Measurements from ENCODE around the gene MAMDC4.
A peak's percentile ranks its signal among the peaks of the same experiment; 100 is the strongest.

The MAMDC4 gene

DNA sequence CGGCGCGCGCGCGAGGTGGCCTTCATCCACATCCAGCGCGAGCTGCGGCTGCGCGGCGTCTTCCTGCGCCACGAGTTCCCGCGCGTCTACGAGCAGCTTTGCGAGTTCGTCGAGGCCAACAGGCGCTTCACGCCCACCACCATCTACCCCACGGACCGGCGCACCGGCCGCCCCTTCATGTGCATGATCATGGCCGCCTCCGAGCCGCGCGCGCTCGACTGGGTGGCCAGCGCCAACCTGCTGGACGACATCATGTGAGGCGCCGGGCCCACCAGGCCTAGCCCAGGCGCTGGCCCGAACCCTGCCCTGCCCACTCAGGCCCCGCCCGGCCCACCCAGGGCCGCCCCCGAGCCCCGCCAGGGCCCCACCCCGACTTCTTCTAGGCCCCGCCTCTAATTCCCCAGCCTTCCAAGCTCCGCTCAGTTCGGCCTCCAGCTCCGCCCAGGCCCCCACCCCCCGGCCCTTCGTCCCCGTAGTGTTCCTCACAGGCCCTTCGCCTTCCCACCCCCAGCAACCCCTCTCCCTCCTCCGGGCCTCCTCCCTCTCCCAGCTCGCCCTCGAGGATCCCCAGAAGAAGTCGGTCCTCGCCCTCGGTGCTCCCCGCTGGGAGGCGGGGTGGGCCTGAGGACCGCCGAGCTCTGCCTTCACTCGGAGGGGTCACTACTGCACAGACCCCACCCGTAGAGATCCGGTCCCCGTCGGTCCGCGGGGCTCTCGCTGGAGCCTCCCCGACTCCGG lies 4.9 kb upstream of the MAMDC4 start (continued):
- TF ChIP-seq, protein P1, sequence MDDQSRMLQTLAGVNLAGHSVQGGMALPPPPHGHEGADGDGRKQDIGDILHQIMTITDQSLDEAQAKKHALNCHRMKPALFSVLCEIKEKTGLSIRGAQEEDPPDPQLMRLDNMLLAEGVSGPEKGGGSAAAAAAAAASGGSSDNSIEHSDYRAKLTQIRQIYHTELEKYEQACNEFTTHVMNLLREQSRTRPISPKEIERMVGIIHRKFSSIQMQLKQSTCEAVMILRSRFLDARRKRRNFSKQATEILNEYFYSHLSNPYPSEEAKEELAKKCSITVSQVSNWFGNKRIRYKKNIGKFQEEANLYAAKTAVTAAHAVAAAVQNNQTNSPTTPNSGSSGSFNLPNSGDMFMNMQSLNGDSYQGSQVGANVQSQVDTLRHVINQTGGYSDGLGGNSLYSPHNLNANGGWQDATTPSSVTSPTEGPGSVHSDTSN (CRISPR knock-in tag; IDR thresholded peaks at IDR 0.05): peak; percentile 29; the same call in 1 of the 2 replicates
- TF ChIP-seq, protein P2, sequence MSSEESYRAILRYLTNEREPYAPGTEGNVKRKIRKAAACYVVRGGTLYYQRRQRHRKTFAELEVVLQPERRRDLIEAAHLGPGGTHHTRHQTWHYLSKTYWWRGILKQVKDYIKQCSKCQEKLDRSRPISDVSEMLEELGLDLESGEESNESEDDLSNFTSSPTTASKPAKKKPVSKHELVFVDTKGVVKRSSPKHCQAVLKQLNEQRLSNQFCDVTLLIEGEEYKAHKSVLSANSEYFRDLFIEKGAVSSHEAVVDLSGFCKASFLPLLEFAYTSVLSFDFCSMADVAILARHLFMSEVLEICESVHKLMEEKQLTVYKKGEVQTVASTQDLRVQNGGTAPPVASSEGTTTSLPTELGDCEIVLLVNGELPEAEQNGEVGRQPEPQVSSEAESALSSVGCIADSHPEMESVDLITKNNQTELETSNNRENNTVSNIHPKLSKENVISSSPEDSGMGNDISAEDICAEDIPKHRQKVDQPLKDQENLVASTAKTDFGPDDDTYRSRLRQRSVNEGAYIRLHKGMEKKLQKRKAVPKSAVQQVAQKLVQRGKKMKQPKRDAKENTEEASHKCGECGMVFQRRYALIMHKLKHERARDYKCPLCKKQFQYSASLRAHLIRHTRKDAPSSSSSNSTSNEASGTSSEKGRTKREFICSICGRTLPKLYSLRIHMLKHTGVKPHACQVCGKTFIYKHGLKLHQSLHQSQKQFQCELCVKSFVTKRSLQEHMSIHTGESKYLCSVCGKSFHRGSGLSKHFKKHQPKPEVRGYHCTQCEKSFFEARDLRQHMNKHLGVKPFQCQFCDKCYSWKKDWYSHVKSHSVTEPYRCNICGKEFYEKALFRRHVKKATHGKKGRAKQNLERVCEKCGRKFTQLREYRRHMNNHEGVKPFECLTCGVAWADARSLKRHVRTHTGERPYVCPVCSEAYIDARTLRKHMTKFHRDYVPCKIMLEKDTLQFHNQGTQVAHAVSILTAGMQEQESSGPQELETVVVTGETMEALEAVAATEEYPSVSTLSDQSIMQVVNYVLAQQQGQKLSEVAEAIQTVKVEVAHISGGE (tag by site-specific recombination; conservative IDR thresholded peaks at IDR 0.05; ENCODE audit: low read depth): 0 out of 2 replicates have a peak, but pooled peaks have one; percentile 12
- TF ChIP-seq, protein P3, sequence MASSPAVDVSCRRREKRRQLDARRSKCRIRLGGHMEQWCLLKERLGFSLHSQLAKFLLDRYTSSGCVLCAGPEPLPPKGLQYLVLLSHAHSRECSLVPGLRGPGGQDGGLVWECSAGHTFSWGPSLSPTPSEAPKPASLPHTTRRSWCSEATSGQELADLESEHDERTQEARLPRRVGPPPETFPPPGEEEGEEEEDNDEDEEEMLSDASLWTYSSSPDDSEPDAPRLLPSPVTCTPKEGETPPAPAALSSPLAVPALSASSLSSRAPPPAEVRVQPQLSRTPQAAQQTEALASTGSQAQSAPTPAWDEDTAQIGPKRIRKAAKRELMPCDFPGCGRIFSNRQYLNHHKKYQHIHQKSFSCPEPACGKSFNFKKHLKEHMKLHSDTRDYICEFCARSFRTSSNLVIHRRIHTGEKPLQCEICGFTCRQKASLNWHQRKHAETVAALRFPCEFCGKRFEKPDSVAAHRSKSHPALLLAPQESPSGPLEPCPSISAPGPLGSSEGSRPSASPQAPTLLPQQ (tag by site-specific recombination; IDR thresholded peaks at IDR 0.05): peak; percentile 71
- TF ChIP-seq, protein P4, sequence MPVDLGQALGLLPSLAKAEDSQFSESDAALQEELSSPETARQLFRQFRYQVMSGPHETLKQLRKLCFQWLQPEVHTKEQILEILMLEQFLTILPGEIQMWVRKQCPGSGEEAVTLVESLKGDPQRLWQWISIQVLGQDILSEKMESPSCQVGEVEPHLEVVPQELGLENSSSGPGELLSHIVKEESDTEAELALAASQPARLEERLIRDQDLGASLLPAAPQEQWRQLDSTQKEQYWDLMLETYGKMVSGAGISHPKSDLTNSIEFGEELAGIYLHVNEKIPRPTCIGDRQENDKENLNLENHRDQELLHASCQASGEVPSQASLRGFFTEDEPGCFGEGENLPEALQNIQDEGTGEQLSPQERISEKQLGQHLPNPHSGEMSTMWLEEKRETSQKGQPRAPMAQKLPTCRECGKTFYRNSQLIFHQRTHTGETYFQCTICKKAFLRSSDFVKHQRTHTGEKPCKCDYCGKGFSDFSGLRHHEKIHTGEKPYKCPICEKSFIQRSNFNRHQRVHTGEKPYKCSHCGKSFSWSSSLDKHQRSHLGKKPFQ (tag by site-specific recombination; IDR thresholded peaks at IDR 0.05): no peak
- TF ChIP-seq ZNF398 (tag by site-specific recombination; IDR thresholded peaks at IDR 0.05) (peak; percentile 62), ZNF514 (tag by site-specific recombination; IDR thresholded peaks at IDR 0.05) (no peak), ZNF138 (tag by site-specific recombination; IDR thresholded peaks at IDR 0.05; ENCODE audit: borderline replicate concordance) (no peak), ZNF777 (tag by site-specific recombination; IDR thresholded peaks at IDR 0.05; ENCODE audit: borderline replicate concordance) (peak; percentile 78; the same call in 1 of the 2 replicates), ZNF266 (tag by site-specific recombination; IDR thresholded peaks at IDR 0.05; ENCODE audit: low read depth) (no peak), PRDM4 (tag by site-specific recombination; IDR thresholded peaks at IDR 0.05) (no peak), KLF9 (tag by site-specific recombination; IDR thresholded peaks at IDR 0.05; ENCODE audit: low read depth) (no peak), WT1 (tag by site-specific recombination; IDR thresholded peaks at IDR 0.05) (no peak), ZIC2 (tag by site-specific recombination; IDR thresholded peaks at IDR 0.05) (no peak), ZNF2 (tag by site-specific recombination; IDR thresholded peaks at IDR 0.05) (no peak), ZNF302 (tag by site-specific recombination; IDR thresholded peaks at IDR 0.05; ENCODE audit: low read depth) (no peak), ZNF366 (tag by site-specific recombination; conservative IDR thresholded peaks at IDR 0.05) (peak; percentile 15; the same call in 1 of the 2 replicates), ZNF600 (tag by site-specific recombination; IDR thresholded peaks at IDR 0.05) (no peak), TRIM28 (IDR thresholded peaks at IDR 0.05; ENCODE audit: borderline replicate concordance, low read length) (no peak), ZNF292 (tag by site-specific recombination; IDR thresholded peaks at IDR 0.05; ENCODE audit: borderline replicate concordance, low read depth) (no peak), ZNF239 (tag by site-specific recombination; IDR thresholded peaks at IDR 0.05) (no peak)
- TF ChIP-seq, protein P5, sequence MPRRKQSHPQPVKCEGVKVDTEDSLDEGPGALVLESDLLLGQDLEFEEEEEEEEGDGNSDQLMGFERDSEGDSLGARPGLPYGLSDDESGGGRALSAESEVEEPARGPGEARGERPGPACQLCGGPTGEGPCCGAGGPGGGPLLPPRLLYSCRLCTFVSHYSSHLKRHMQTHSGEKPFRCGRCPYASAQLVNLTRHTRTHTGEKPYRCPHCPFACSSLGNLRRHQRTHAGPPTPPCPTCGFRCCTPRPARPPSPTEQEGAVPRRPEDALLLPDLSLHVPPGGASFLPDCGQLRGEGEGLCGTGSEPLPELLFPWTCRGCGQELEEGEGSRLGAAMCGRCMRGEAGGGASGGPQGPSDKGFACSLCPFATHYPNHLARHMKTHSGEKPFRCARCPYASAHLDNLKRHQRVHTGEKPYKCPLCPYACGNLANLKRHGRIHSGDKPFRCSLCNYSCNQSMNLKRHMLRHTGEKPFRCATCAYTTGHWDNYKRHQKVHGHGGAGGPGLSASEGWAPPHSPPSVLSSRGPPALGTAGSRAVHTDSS (tag by site-specific recombination; IDR thresholded peaks at IDR 0.05): 0 out of 2 replicates have a peak, but pooled peaks have one; percentile 16
